A673 (cell line): ENCODE data around the gene CBX5. TPM values are rescaled to one million over a fixed set of nuclear protein-coding genes. Genes with fewer than 3 reads are reported as not detected.

Experiments used
- BruUV-seq: library from RNA; stranded (reverse); fragments of 400-500 nt; replicated peaks from 2 replicates; lab custom pipeline; 2021; lab: Mats Ljungman, UMichigan
- CTCF ChIA-PET: fragments of 300-600 bp; sonication (Branson Sonifier 250); formaldehyde crosslinking; loops from one replicate; lab custom pipeline; 2022; ENCODE audit warnings: antibody characterized with exemption; lab: Charles Lee
- POLR2A ChIA-PET: fragments of 300-600 bp; sonication (Branson Sonifier 250); formaldehyde crosslinking; loops from one replicate; lab custom pipeline; 2022; ENCODE audit warnings: antibody characterized with exemption; ENCODE audit not compliant: low non-redundant PET; lab: Charles Lee
- DNase-seq: peaks from one replicate; pipeline ENCODE4 v3.0.0-alpha.2; 2015; ENCODE audit warnings: low spot score
- H3K27ac ChIP-seq: fragments of 200-600 bp; sonication (generic); 2 replicates; pipeline ENCODE4 v1.5.1; 2016; ENCODE audit warnings: mixed run types, low read depth, mild to moderate bottlenecking, mixed read lengths, antibody characterized with exemption, low read length; ENCODE audit not compliant: poor library complexity, severe bottlenecking
- H3K27me3 ChIP-seq: fragments of 200-600 bp; sonication (generic); replicated peaks from 2 replicates; pipeline ENCODE4 v1.6.1; 2017; ENCODE audit warnings: mixed run types, low read depth, mild to moderate bottlenecking, mixed read lengths, antibody characterized with exemption, low read length; ENCODE audit not compliant: insufficient read depth, poor library complexity
- H3K36me3 ChIP-seq: fragments of 200-600 bp; sonication (generic); 2 replicates; pipeline ENCODE4 v1.6.1; 2016; ENCODE audit warnings: mixed run types, mild to moderate bottlenecking, mixed read lengths, antibody characterized with exemption, low read length; ENCODE audit not compliant: insufficient read depth, poor library complexity, severe bottlenecking
- H3K4me1 ChIP-seq: fragments of 200-600 bp; sonication (generic); 2 replicates; pipeline ENCODE4 v1.6.1; 2017; ENCODE audit warnings: mixed run types, mild to moderate bottlenecking, mixed read lengths, antibody characterized with exemption, low read length; ENCODE audit not compliant: insufficient read depth, poor library complexity, severe bottlenecking
- H3K4me3 ChIP-seq: fragments of 200-600 bp; sonication (generic); 2 replicates; pipeline ENCODE4 v1.5.1; 2016; ENCODE audit warnings: low read depth, mixed run types, mild to moderate bottlenecking, mixed read lengths, low read length; ENCODE audit not compliant: poor library complexity, severe bottlenecking
- H3K9me3 ChIP-seq: fragments of 200-600 bp; sonication (generic); 2 replicates; pipeline ENCODE4 v1.6.1; 2016; ENCODE audit warnings: mixed run types, low read depth, mild to moderate bottlenecking, mixed read lengths, antibody characterized with exemption, low read length; ENCODE audit not compliant: poor library complexity, severe bottlenecking
- EZH2 ChIP-seq: fragments of 200-600 bp; sonication (generic); IDR thresholded peaks from 2 replicates; pipeline ENCODE4 v1.6.1; 2017; ENCODE audit warnings: borderline replicate concordance, low read depth, mild to moderate bottlenecking, mixed read lengths, antibody characterized with exemption, low read length; ENCODE audit not compliant: poor library complexity, severe bottlenecking
- intact Hi-C: fragments of 100-400 bp; cut with micrococcal nuclease; formaldehyde crosslinking; loops from one replicate; pipeline ENCODE4 v1.10.0; 2022; ENCODE audit not compliant: unreplicated experiment
- total RNA-seq: library from RNA; stranded (reverse); gene quantifications from 2 replicates; pipeline ENCODE4 v1.2.3, GENCODE V29; 2021
- TF ChIP-seq, protein P1 (sequence below): fragments of 300-800, 200-600 bp; sonication (generic); conservative IDR thresholded peaks from 2 replicates; pipeline ENCODE4 v1.5.1; 2017; ENCODE audit warnings: low read depth, mild to moderate bottlenecking, antibody characterized with exemption, low read length, moderate library complexity, mixed read lengths

Gene CBX5
- total RNA-seq, 1 experiment from 2014 or later: 254 TPM

DNA sequence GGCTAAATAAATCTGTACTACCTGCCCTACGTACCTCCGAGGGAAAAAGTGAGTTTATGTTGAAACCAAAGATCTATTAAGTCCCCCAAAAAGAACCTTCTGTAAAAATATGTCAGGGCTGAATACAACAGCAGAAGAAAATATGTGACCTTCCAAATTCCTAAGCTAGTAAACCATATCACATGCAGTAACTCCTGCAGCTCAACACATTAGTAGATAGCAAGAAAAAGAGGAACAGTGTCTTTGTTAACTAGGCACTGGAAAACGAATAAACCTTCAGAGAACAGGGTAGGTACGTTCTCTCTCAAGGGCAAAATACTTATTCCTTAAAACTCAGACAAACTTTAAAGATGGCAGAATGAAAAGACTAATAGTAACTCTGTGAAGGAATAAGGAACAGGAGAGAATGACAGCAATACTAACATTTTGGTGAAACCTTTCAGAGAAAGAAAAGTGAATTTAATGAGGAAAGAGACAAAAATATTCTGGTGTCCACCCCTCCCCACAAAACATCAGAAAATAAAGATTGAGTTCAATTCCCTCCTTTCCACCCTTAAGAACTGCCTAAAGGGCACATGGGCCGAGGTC, 18.0 kb downstream of the CBX5 start:
- H3K4me1 ChIP-seq: peaks cover 53% of the 10 kb centered on the region
- H3K9me3 ChIP-seq: no peaks in the 10 kb centered on the region
- ChIA-PET CTCF (interaction anchor here (1.0 kb wide), 1 partner anchor 137 kb away, joined by 3 read pairs; no protein-coding TSS in a partner anchor), POLR2A (interaction anchor here (1.4 kb wide), 1 partner anchor 18 kb away, joined by 5 read pairs; the partner anchor contains the start of genes CBX5 and HNRNPA1)
- BruUV-seq: no TSS peak
- no peaks in the 10 kb centered on the region for H3K27me3 ChIP-seq
- TF ChIP-seq, protein P1, sequence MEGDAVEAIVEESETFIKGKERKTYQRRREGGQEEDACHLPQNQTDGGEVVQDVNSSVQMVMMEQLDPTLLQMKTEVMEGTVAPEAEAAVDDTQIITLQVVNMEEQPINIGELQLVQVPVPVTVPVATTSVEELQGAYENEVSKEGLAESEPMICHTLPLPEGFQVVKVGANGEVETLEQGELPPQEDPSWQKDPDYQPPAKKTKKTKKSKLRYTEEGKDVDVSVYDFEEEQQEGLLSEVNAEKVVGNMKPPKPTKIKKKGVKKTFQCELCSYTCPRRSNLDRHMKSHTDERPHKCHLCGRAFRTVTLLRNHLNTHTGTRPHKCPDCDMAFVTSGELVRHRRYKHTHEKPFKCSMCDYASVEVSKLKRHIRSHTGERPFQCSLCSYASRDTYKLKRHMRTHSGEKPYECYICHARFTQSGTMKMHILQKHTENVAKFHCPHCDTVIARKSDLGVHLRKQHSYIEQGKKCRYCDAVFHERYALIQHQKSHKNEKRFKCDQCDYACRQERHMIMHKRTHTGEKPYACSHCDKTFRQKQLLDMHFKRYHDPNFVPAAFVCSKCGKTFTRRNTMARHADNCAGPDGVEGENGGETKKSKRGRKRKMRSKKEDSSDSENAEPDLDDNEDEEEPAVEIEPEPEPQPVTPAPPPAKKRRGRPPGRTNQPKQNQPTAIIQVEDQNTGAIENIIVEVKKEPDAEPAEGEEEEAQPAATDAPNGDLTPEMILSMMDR: no peak
- no peak for TF ChIP-seq EZH2
- DNase-seq: no peak
- H3K27ac ChIP-seq: peak overlapping the region; percentile 87
- intact Hi-C loops: no loop called here
- H3K36me3 ChIP-seq: peaks cover 9% of the 10 kb centered on the region
- H3K4me3 ChIP-seq: no peak overlapping the region

DNA sequence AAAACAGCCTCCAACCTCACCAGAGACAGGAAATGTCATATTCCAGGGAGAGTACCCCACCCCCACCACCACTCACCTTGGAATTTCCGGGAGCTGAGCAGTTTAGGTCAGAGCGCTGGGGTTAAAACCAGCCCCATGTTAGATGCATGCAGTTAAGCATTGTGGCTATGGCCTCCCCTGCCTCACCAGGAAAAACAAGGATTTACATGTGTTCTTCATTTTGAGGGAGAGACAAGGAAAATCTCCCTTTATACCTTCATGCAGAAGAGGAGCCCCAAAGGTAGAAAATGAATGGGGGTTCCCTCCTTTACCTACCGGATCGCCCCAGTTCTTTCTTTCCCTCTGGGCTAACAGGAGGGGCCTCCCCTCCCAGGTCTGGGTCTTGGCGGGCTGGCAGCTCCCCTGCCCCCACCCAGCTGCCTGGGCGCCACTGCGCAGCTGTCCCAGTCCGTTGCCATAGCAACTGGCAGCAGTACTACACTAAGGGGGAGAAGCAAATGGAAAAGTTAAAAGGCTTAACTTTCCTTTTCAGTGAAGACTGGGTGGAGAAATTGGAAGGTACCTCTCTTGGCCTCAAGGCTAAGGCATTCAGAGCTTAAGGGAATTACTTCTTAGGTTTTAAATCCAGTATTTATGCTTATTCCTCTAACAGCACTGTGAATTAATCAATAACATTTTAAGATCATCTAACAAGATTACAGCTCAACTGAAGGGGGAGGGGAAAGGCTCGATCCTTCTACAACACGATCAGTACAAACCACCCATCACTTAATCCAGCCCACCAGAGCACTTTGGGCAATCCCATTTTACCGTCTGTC, 20.5 kb downstream of the CBX5 start:
- intact Hi-C loops: loop anchor here (1.0 to 2.0 kb wide), 2 partner anchors 21 to 65 kb away; partner anchors contain the start of genes CBX5, COPZ1 and HNRNPA1
- CTCF ChIA-PET: no interaction called here
- TF ChIP-seq, protein P1: no peak
- no peak for TF ChIP-seq EZH2

DNA sequence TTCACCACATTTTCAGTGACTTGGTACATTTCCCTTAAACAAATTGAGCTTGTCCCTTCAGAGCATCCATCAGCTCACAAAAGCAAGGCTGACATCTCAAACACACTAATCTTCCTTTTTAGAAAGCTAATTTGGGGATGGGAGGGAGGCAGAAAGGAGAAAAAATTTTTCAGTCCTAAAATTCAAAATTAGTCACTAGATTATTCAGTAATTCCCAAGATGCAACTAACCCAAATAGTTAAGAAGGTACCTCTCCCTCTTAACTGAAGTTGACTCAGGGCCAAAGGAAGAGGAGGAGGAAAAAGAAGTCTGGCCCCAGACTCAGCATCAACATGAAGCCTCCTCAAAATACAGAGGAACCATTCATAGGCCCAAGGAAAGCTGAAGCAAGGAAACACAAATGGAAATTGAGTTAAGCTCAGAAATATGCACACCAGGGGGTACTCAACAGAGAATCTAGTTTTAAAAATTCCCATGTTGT, 21.7 kb downstream of the CBX5 start:
- BruUV-seq: no TSS peak
- H3K27me3 ChIP-seq: no peaks in the 10 kb centered on the region
- no peaks in the 10 kb centered on the region for H3K9me3 ChIP-seq
- H3K4me1 ChIP-seq: peaks cover 61% of the 10 kb centered on the region
- ChIA-PET CTCF (interaction anchor here (0.7 kb wide), 1 partner anchor 67 kb away, joined by 5 read pairs; the partner anchor contains the start of gene COPZ1), POLR2A (interaction anchor here (2.3 kb wide), 1 partner anchor 22 kb away, joined by 16 read pairs; the partner anchor contains the start of genes CBX5 and HNRNPA1)
- H3K4me3 ChIP-seq: peak overlapping the region; percentile 50
- H3K27ac ChIP-seq: peak overlapping the region; percentile 87
- no peak for TF ChIP-seq EZH2
- TF ChIP-seq, protein P1: no peak
- peaks cover 41% of the 10 kb centered on the region for H3K36me3 ChIP-seq
- DNase-seq: peak; percentile 61
- intact Hi-C loops: loop anchor here (2.0 kb wide), 1 partner anchor 67 kb away; the partner anchor contains the start of gene COPZ1

More for the DNA sequence above, 20.5 kb downstream of the CBX5 start:
- peak overlapping the region; percentile 87 for H3K27ac ChIP-seq
- BruUV-seq: TSS peak; percentile 78
- H3K9me3 ChIP-seq: no peaks in the 10 kb centered on the region
- H3K27me3 ChIP-seq: no peaks in the 10 kb centered on the region
- H3K36me3 ChIP-seq: peaks cover 30% of the 10 kb centered on the region
- POLR2A ChIA-PET: interaction anchor here (2.3 kb wide), 1 partner anchor 21 kb away, joined by 16 read pairs; the partner anchor contains the start of genes CBX5 and HNRNPA1
- peak overlapping the region; percentile 50 for H3K4me3 ChIP-seq
- DNase-seq: peak; percentile 97
- H3K4me1 ChIP-seq: peaks cover 59% of the 10 kb centered on the region
